Panc1 (cell line): ENCODE results near the gene PRDM12. TPM values are rescaled to one million over a fixed set of nuclear protein-coding genes. Genes with fewer than 3 reads are reported as not detected.

Experiments
- ATAC-seq: fragments of 200-7000 bp; cut with Tn5 transposase; 2 replicates; pipeline ENCODE4 v1.9.1; 2020; ENCODE audit warnings: mild to moderate bottlenecking, moderate library complexity
- BruUV-seq: library from RNA; stranded (reverse); fragments of 400-500 nt; replicated peaks from 2 replicates; lab custom pipeline; 2021; lab: Mats Ljungman, UMichigan
- CTCF ChIA-PET: fragments of 300-600 bp; sonication (Branson Sonifier 250); formaldehyde crosslinking; loops from one replicate; lab custom pipeline; 2022; ENCODE audit warnings: antibody characterized with exemption; lab: Charles Lee
- POLR2A ChIA-PET: fragments of 300-600 bp; sonication (Branson Sonifier 250); formaldehyde crosslinking; loops from one replicate; lab custom pipeline; 2022; ENCODE audit warnings: antibody characterized with exemption; lab: Charles Lee
- DNase-seq: peaks from one replicate; pipeline ENCODE4 v3.0.0-alpha.2; 2010; ENCODE audit warnings: low read depth, low spot score
- H3K27ac ChIP-seq: 2 replicates; pipeline ENCODE4 v1.5.1; 2011; ENCODE audit warnings: mild to moderate bottlenecking, low read length, inconsistent platforms
- H3K27me3 ChIP-seq: fragments of 200-500 bp; sonication (Bioruptor generic); 2 replicates; pipeline ENCODE4 v1.6.0; 2014; ENCODE audit warnings: low read length, inconsistent platforms; ENCODE audit not compliant: control insufficient read depth, insufficient read depth
- H3K36me3 ChIP-seq: fragments of 200-500 bp; sonication (Bioruptor generic); 2 replicates; pipeline ENCODE4 v1.5.1; 2014; ENCODE audit warnings: inconsistent platforms, mild to moderate bottlenecking, low read length, moderate library complexity; ENCODE audit not compliant: control insufficient read depth, insufficient read depth
- H3K4me1 ChIP-seq: 2 replicates; pipeline ENCODE4 v1.5.1; 2011; ENCODE audit warnings: inconsistent platforms, mild to moderate bottlenecking, low read length, moderate library complexity; ENCODE audit not compliant: control insufficient read depth, insufficient read depth
- H3K4me3 ChIP-seq, 2 experiments: 2 replicates each; pipeline ENCODE4 v1.5.1; 2011 to 2012; ENCODE audit warnings: low read depth in 2 of 2, low read length in 2 of 2, mild to moderate bottlenecking in 2 of 2, inconsistent platforms in 1 of 2, moderate library complexity in 1 of 2
- H3K9me3 ChIP-seq: fragments of 200-500 bp; sonication (Bioruptor generic); 2 replicates; pipeline ENCODE4 v1.5.1; 2014; ENCODE audit warnings: low read depth, mild to moderate bottlenecking, inconsistent platforms, low read length, moderate library complexity; ENCODE audit not compliant: control insufficient read depth, insufficient read depth
- POLR2AphosphoS5 ChIP-seq: IDR thresholded peaks from 2 replicates; pipeline ENCODE4 v1.6.1; 2012; ENCODE audit warnings: mild to moderate bottlenecking, low read depth, low read length, moderate library complexity
- SIN3A ChIP-seq: IDR thresholded peaks from 2 replicates; pipeline ENCODE4 v1.6.1; 2012; ENCODE audit warnings: low read depth, mild to moderate bottlenecking, low read length, moderate library complexity, borderline replicate concordance; ENCODE audit not compliant: insufficient read depth
- TCF7L2 ChIP-seq: IDR thresholded peaks from 2 replicates; pipeline ENCODE4 v1.6.1; 2011; ENCODE audit warnings: mild to moderate bottlenecking, low read depth, low read length, inconsistent platforms
- in situ Hi-C: cut with HindIII; loops from 2 replicates; pipeline ENCODE4 v1.10.0; 2016; ENCODE audit warnings: low sequenced_read_pairs, low pct_unique_long_range_greater_than_20kb
- intact Hi-C: fragments of 100-400 bp; cut with micrococcal nuclease; formaldehyde crosslinking; loops from one replicate; pipeline ENCODE4 v1.10.0; 2022; ENCODE audit not compliant: unreplicated experiment
- total RNA-seq: library from RNA; stranded (reverse); gene quantifications from one replicate; pipeline ENCODE4 v1.2.1, GENCODE V29; 2021; ENCODE audit not compliant: unreplicated experiment
- TF ChIP-seq, protein P1 (sequence below): fragments of 450-650 bp; IDR thresholded peaks from 2 replicates; pipeline ENCODE4 v1.5.1; 2017; ENCODE audit warnings: mild to moderate bottlenecking
- TF ChIP-seq, protein P2 (sequence below), 2 experiments: IDR thresholded peaks; 2 replicates each; pipeline ENCODE4 v1.6.1; 2011 to 2012; ENCODE audit warnings: low read depth in 2 of 2, control low read depth in 1 of 2, low read length in 1 of 2, mild to moderate bottlenecking in 1 of 2, moderate library complexity in 1 of 2; ENCODE audit not compliant: insufficient read depth in 1 of 2

Gene PRDM12
- total RNA-seq, 1 experiment from 2014 or later, result 0.08 TPM

DNA sequence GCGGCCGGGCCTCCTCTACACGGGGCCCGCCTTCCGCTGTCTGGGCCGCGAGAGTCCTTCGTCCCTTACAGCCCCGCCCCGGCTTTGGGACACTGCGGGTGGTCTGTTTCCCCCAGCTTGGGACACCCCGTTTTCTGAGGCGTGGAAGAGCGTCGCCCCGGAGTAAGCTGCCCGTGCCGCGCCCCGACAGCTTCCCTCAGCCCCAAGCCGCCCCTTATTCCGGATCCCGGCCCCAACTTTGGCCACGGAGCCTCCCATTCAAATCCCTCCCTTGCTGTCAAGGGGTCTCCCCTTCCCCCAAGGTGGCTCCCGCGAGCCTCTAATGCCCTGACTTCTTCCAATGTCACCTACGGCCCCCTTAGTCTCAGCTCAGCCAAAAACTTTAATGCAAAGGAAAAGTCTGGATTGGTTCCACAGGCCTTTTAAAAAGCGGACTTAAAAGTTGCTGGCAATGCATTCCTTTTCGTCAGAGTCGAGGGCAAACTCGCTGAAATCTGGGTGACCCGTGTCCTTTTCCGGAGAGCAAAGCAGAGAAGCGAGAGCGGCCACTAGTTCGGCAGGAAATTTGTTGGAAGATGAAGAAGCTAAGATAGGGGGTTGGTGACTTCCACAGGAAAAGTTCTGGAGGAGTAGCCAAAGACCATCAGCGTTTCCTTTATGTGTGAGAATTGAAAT lies 49.0 kb downstream of the PRDM12 start:
- in situ Hi-C loops, result no loop called here
- no peak for DNase-seq
- CTCF ChIA-PET, result no interaction called here

DNA sequence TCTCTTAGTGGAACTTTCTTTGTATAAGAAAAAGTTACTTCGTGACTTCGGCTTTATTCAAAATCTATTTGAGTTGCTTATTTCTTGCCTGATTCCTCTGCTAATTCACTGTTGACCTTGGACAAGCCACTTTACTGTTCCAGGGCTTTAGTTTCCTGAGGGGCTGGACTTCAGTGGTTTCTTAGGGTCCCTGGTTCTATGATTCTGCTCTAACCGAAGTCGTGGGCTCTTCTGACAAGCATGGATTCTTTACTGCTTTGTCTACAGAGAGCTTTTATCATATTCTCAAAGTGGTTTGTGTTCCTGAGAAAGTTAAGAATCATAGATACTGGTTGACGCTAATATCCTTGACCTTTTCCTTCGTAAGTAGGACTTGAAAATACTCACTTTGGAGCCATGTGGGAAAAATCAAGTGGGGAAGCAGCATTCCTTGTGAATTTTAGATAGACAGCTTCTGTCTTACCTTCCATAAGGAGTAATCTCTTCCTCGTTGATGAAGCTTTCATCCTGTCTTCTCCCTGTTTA lies 50.3 kb downstream of the PRDM12 start:
- in situ Hi-C loops, result no loop called here
- Histone ChIP-seq H3K36me3 (no peaks in the 10 kb centered on the region; the same call in 1 of the 2 replicates), H3K4me3 (peak overlapping the region; percentile 76), H3K4me1 (0 out of 2 replicates have a peak, but pooled peaks cover 7% of the 10 kb centered on the region), H3K9me3 (no peaks in the 10 kb centered on the region), H3K27ac (peak overlapping the region; percentile 79), H3K27me3 (no peaks in the 10 kb centered on the region)
- no TSS peak for BruUV-seq
- intact Hi-C loops, result no loop called here
- TF ChIP-seq, protein P1, sequence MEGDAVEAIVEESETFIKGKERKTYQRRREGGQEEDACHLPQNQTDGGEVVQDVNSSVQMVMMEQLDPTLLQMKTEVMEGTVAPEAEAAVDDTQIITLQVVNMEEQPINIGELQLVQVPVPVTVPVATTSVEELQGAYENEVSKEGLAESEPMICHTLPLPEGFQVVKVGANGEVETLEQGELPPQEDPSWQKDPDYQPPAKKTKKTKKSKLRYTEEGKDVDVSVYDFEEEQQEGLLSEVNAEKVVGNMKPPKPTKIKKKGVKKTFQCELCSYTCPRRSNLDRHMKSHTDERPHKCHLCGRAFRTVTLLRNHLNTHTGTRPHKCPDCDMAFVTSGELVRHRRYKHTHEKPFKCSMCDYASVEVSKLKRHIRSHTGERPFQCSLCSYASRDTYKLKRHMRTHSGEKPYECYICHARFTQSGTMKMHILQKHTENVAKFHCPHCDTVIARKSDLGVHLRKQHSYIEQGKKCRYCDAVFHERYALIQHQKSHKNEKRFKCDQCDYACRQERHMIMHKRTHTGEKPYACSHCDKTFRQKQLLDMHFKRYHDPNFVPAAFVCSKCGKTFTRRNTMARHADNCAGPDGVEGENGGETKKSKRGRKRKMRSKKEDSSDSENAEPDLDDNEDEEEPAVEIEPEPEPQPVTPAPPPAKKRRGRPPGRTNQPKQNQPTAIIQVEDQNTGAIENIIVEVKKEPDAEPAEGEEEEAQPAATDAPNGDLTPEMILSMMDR, result no peak
- no peak for TF ChIP-seq SIN3A
- TF ChIP-seq, protein P2, sequence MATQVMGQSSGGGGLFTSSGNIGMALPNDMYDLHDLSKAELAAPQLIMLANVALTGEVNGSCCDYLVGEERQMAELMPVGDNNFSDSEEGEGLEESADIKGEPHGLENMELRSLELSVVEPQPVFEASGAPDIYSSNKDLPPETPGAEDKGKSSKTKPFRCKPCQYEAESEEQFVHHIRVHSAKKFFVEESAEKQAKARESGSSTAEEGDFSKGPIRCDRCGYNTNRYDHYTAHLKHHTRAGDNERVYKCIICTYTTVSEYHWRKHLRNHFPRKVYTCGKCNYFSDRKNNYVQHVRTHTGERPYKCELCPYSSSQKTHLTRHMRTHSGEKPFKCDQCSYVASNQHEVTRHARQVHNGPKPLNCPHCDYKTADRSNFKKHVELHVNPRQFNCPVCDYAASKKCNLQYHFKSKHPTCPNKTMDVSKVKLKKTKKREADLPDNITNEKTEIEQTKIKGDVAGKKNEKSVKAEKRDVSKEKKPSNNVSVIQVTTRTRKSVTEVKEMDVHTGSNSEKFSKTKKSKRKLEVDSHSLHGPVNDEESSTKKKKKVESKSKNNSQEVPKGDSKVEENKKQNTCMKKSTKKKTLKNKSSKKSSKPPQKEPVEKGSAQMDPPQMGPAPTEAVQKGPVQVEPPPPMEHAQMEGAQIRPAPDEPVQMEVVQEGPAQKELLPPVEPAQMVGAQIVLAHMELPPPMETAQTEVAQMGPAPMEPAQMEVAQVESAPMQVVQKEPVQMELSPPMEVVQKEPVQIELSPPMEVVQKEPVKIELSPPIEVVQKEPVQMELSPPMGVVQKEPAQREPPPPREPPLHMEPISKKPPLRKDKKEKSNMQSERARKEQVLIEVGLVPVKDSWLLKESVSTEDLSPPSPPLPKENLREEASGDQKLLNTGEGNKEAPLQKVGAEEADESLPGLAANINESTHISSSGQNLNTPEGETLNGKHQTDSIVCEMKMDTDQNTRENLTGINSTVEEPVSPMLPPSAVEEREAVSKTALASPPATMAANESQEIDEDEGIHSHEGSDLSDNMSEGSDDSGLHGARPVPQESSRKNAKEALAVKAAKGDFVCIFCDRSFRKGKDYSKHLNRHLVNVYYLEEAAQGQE (IDR thresholded peaks at IDR 0.05; ENCODE audit: insufficient read depth in 1 of 2, low read depth in 2 of 2, low read length in 1 of 2), result no peak
- TF ChIP-seq POLR2AphosphoS5, result no peak
- no peak for TF ChIP-seq TCF7L2
- no peak for ATAC-seq
- CTCF ChIA-PET, result no interaction called here
- POLR2A ChIA-PET, result no interaction called here
- no peak for DNase-seq

More for the DNA sequence above, 49.0 kb downstream of the PRDM12 start:
- no TSS peak for BruUV-seq
- TF ChIP-seq TCF7L2, result no peak
- TF ChIP-seq POLR2AphosphoS5, result no peak
- no peak for TF ChIP-seq SIN3A
- TF ChIP-seq, protein P2 (IDR thresholded peaks at IDR 0.05; ENCODE audit: insufficient read depth in 1 of 2, low read depth in 2 of 2, low read length in 1 of 2), result no peak
- TF ChIP-seq, protein P1, result no peak
- Histone ChIP-seq H3K9me3 (no peaks in the 10 kb centered on the region), H3K4me3 (peak overlapping the region; percentile 76), H3K36me3 (no peaks in the 10 kb centered on the region; the same call in 1 of the 2 replicates), H3K27me3 (no peaks in the 10 kb centered on the region), H3K27ac (peak overlapping the region; percentile 79), H3K4me1 (0 out of 2 replicates have a peak, but pooled peaks cover 7% of the 10 kb centered on the region)
- POLR2A ChIA-PET, result no interaction called here
- no peak for ATAC-seq
- intact Hi-C loops, result no loop called here
